H1 (cell line): ENCODE results near the gene ATPAF1.

ENCODE experiments used
- BRCA1 ChIP-seq: IDR thresholded peaks from 2 replicates; pipeline ENCODE4 v1.6.1; 2012; ENCODE audit warnings: low read depth, low read length, improper control_type of control experiment
- CHD2 ChIP-seq: IDR thresholded peaks from 2 replicates; pipeline ENCODE4 v1.6.1; 2012; ENCODE audit warnings: low read length, improper control_type of control experiment
- CREB1 ChIP-seq: IDR thresholded peaks from 2 replicates; pipeline ENCODE4 v1.6.1; 2012; ENCODE audit warnings: inconsistent platforms
- GABPA ChIP-seq: IDR thresholded peaks from 2 replicates; pipeline ENCODE4 v1.6.1; 2011; ENCODE audit warnings: mild to moderate bottlenecking, low read length, moderate library complexity, borderline replicate concordance; ENCODE audit not compliant: insufficient read depth
- JUND ChIP-seq: IDR thresholded peaks from 2 replicates; pipeline ENCODE4 v1.6.1; 2011; ENCODE audit warnings: mild to moderate bottlenecking, improper control_type of control experiment, low read length
- KDM1A ChIP-seq: fragments of 200-600, 300-600 bp; sonication (generic); IDR thresholded peaks from 2 replicates; pipeline ENCODE4 v1.7.1; 2016; ENCODE audit warnings: mild to moderate bottlenecking, low read length, borderline replicate concordance
- KDM5A ChIP-seq: fragments of 200-600 bp; IDR thresholded peaks from 2 replicates; pipeline ENCODE4 v1.7.1; 2012; ENCODE audit warnings: mild to moderate bottlenecking, low read length, inconsistent platforms, mixed read lengths
- NRF1 ChIP-seq: IDR thresholded peaks from 2 replicates; pipeline ENCODE4 v1.6.1; 2011; ENCODE audit warnings: mild to moderate bottlenecking, low read depth, low read length, improper control_type of control experiment
- POLR2A ChIP-seq, 2 experiments: IDR thresholded peaks; 1 replicate in 1 of 2; 2 replicates in 1 of 2; pipeline ENCODE4 v1.6.1; 2011; ENCODE audit warnings: low read depth in 2 of 2, low read length in 2 of 2, mild to moderate bottlenecking in 2 of 2; ENCODE audit errors: control extremely low read depth in 1 of 2
- RAD21 ChIP-seq, 2 experiments: IDR thresholded peaks in 1 of 2; conservative IDR thresholded peaks in 1 of 2; 2 replicates each; pipeline ENCODE4 v1.6.1; 2011; ENCODE audit warnings: low read depth in 2 of 2, low read length in 2 of 2, improper control_type of control experiment in 1 of 2, inconsistent platforms in 1 of 2, mild to moderate bottlenecking in 1 of 2, moderate library complexity in 1 of 2
- RNF2 ChIP-seq: fragments of 200-900, 300-1000 bp; sonication (generic); IDR thresholded peaks from 2 replicates; pipeline ENCODE4 v1.7.1; 2016; ENCODE audit warnings: borderline replicate concordance, low read depth, mild to moderate bottlenecking, antibody characterized with exemption, low read length; ENCODE audit not compliant: poor library complexity, severe bottlenecking; ENCODE audit errors: missing control alignments
- TF ChIP-seq, protein P1 (sequence below), 3 experiments: IDR thresholded peaks; 1 replicate in 2 of 3; 2 replicates in 1 of 3; pipeline versions ENCODE4 v1.5.1 to v1.6.1; 2011; ENCODE audit warnings: low read length in 3 of 3, mild to moderate bottlenecking in 3 of 3, inconsistent platforms in 2 of 3, low read depth in 1 of 3, moderate library complexity in 1 of 3; ENCODE audit not compliant: insufficient read depth in 1 of 3; ENCODE audit errors: control extremely low read depth in 1 of 3
- TF ChIP-seq, protein P2 (sequence below): IDR thresholded peaks from 2 replicates; pipeline ENCODE4 v1.6.1; 2011; ENCODE audit warnings: low read length, improper control_type of control experiment

DNA sequence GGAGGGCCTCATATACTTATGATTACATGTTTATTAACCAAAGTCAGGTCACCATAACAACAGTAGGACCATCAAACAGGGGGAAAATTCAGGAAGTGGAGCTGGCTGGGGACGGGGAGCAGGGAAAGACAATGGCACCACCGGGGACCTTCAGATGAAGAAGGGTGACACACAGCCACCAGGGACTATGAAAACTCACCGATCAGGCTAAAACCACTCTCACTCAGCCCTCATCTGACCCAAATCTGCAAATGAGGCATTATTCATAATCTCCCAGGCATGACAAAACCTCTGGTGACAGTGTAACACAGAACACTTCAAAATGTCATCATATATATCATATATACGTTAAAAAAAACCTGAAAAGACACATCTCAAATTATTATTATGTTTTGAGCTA, 75.3 kb downstream of the ATPAF1 start:
- TF ChIP-seq POLR2A (IDR thresholded peaks at IDR 0.05; ENCODE audit: control extremely low read depth in 1 of 2, low read depth in 2 of 2, low read length in 2 of 2) (no peak), JUND (no peak), GABPA (no peak), RAD21 (IDR thresholded peaks at IDR 0.05 in 1 of 2, conservative IDR thresholded peaks at IDR 0.05 in 1 of 2; ENCODE audit: low read depth in 2 of 2, low read length in 2 of 2) (no peak), CREB1 (no peak), NRF1 (no peak), CHD2 (no peak), KDM5A (no peak), RNF2 (no peak), BRCA1 (no peak), KDM1A (no peak)
- TF ChIP-seq, protein P1, sequence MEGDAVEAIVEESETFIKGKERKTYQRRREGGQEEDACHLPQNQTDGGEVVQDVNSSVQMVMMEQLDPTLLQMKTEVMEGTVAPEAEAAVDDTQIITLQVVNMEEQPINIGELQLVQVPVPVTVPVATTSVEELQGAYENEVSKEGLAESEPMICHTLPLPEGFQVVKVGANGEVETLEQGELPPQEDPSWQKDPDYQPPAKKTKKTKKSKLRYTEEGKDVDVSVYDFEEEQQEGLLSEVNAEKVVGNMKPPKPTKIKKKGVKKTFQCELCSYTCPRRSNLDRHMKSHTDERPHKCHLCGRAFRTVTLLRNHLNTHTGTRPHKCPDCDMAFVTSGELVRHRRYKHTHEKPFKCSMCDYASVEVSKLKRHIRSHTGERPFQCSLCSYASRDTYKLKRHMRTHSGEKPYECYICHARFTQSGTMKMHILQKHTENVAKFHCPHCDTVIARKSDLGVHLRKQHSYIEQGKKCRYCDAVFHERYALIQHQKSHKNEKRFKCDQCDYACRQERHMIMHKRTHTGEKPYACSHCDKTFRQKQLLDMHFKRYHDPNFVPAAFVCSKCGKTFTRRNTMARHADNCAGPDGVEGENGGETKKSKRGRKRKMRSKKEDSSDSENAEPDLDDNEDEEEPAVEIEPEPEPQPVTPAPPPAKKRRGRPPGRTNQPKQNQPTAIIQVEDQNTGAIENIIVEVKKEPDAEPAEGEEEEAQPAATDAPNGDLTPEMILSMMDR (IDR thresholded peaks at IDR 0.05; ENCODE audit: control extremely low read depth in 1 of 3, insufficient read depth in 1 of 3, low read depth in 1 of 3, low read length in 3 of 3): no peak
- TF ChIP-seq, protein P2, sequence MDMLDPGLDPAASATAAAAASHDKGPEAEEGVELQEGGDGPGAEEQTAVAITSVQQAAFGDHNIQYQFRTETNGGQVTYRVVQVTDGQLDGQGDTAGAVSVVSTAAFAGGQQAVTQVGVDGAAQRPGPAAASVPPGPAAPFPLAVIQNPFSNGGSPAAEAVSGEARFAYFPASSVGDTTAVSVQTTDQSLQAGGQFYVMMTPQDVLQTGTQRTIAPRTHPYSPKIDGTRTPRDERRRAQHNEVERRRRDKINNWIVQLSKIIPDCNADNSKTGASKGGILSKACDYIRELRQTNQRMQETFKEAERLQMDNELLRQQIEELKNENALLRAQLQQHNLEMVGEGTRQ: no peak
